ENCODE data around the gene MPP7.

Gene MPP7

DNA sequence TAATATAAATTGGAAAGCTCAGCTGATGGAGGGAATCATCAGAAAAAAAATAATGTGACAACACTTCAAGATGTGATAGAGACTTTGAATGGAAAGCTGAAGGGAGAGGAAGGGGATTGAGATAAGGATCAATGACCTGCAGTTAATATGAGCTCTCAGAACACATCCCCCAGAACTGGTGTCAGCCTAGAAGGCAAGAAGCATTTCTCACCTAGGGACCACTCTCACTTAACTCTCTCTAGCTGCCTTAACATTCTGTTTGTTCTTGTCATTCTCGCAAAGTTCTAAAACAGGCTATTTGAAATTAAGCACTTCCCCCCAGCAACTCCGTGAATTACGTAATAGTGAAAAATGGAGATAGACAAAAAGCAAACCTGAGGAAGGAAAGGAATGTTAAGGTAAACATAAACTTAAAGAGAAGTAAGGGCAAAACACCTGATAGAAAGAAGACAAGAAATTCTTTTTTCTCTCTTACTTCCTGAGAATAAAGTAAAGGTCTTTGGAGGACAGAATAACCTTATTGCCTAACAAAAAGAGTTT, 1.2 kb upstream of the MPP7 start:
- DNase-seq, result no peak

DNA sequence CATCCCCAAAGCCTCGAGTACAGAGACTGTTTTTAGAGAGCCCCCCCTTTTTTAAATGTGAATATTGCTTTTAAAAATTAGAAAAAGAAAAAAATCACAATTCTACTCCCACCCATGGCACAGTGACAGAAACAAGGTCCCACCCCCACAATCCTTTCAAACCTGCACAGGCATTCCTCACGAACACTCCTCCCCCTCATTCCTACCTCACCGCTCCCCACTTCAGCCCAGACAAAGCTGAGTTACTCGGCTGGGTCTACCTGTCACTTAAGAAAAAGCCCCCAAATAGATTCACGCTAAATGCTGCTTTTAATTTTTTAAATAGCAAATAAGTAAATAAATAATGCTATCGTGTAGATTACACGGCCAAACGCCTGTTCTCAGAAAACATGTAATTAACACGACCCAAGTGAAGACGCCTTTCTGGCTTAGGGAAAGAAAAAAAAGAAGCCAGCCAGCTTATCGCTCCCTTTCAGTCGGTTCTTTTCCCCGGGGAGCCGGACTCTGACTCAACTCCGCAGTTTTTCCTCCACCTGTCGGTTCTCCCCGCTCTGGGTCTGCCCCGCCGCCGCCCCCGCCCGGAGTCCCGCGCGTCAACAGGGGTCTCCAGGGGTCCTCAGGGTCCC, 739 bp downstream of the MPP7 start:
- no peak for DNase-seq

DNA sequence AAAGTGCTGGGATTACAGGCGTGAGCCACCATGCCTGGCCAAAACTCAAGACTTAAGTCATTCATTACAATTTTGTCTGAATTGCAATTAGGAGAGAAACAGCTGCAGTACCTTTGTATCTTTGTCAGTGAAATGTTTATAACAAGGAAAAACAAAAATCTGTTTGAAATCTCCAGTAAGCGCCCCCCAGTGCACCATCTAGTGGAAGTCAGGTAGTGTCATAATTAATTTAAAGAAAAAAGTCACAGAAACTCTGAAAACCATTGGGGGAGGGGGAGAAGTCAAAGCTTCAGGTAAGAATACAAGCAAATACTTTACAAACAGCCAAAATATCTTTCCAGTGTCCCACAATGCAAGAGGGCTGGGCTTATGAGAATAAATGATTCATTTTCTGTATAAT, 2.8 kb downstream of the MPP7 start:
- DNase-seq, result no peak

GRCh38 chr10:28298951-28299350, 3.9 kb downstream of the MPP7 start:
- no peak for DNase-seq

DNA sequence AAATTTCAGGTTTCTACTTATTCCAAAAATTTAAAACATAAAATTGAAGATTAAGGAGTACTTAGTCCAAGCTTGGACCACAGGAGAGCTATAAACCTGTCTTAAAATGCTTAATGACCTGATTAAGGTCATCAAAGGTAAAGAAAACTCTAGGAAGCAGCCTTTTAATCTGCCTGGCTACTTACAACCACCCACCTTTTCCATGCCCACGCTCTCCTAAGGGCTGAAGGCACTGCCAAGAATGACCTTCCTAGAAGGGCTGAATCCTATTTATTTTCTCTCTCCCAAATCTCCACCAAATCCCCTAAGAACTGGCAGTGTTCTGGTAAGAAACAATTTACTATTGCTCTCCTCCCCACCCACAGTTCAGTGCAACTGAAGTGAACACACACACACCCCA, 6.8 kb downstream of the MPP7 start:
- DNase-seq, result no peak

GRCh38 chr10:28295336-28295735, 7.5 kb downstream of the MPP7 start:
- no peak for DNase-seq

GRCh38 chr10:28294809-28295208, 8.1 kb downstream of the MPP7 start:
- DNase-seq, result no peak

GRCh38 chr10:28294169-28294532, 8.7 kb downstream of the MPP7 start:
- no peak for DNase-seq

DNA sequence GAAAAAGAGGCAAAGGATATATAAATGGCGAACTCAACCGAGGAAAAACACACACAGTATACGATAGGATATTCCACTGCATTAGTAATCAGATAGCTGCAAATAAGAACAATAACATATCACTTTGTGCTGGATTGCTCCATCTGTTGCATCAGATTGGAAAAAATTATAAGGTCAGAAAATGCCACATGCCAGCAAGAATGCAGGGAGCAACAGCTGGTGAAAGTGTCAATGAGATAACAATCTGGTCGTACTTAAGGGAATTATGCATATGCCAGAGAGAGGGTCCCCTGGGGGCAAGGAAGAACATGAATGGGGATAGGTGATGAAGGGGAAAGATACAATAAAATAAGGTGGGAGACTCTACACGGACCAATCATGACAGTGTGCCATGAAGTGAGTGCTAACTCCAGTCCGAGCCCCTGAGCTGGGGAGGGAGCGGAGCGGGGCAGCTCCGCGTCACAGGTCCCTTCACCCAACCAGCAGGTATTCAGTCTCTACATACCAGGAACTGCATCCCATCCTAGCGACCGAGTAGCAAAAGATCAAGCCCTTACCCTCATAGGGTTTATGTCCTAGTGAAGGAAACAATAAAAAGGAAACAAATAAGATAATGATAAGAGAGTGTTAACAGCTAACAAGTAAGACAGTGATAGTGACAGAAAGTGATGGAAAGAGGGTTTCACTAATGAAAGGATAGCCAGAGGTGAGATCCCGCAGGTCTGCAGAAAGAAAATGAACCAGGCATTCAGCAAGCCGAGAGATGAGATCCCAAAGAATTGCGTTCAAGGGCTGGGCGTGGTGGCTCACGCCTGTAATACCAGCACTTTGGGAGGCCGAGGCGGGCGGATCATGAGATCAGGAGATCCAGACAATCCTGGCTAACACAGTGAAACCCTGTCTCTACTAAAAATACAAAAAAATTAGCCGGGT, 9.4 kb downstream of the MPP7 start:
- DNase-seq, result no peak

DNA sequence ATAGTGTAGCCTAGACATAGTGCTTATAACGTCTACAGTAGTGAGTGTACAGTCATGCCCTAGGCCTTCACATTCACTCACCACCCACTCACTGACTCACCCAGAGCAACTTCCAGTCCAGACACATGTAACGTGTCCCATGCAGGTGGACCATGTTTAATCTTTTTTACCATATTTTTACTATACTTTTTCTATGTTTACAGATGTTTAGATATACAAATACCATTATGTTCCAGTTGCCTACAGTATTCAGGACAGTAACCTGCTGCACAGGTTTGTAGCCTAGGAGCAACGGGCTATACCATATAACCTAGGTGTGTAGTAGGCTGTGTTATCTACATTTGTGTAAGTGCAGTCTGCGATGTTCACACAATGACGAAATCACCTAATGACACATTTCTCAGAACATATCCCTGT, 11.0 kb downstream of the MPP7 start:
- DNase-seq, result no peak

DNA sequence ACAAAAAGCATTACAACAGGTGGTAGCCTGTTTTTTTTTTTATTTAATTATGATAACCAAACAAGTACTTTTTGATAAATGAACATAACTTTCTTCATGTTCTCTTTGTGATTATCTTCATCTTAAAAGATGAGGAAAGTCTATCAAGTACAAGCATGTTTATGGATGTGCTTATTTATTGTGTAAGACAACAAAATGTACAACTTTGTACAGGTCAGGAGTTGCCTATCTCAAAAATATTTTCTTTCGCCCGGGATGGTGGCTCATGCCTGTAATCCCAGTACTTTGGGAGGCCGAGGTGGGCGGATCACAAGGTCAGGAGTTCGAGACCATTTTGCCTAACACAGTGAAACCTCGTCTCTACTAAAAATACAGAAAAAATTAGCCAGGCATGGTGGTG, 17.0 kb downstream of the MPP7 start:
- DNase-seq, result no peak

GRCh38 chr10:28284126-28284525, 18.7 kb downstream of the MPP7 start:
- no peak for DNase-seq

DNA sequence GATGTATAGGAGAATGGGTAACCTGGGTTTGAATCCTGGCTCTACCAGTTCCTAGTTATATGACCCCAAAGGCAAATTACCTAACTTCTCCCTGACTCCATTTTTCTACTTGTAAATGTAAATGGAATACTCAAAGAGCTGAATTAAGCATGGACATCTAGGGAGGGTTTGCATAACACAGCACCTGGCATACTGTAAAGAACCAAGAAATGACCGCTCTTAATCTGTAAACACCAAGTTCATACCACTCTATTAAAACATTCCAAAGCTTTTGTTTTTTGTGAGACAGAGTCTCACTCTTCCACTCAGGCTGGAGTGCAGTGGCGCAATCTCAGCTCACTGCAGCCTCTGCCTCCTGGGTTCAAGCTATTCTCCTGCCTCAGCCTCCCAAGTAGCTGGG, 19.6 kb downstream of the MPP7 start:
- no peak for DNase-seq

DNA sequence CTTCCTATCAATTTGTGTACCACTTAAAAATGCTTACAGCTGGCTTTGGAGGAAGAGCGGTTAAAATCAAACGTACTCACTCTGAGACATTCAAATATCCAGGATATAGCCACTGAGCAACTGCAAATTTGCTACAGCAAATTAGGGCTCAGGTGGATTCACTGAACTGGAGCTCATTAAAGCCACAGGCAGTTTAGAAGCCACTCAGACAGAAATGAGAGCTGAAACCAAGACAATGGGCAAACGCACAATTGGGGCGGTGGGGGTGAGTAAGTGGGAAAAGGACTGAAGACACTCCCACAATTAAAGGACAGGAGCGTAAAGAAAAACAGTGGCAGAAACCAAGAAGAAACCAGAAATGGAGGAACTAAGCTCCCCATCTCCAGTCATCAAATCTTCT, 20.5 kb downstream of the MPP7 start:
- DNase-seq, result no peak

DNA sequence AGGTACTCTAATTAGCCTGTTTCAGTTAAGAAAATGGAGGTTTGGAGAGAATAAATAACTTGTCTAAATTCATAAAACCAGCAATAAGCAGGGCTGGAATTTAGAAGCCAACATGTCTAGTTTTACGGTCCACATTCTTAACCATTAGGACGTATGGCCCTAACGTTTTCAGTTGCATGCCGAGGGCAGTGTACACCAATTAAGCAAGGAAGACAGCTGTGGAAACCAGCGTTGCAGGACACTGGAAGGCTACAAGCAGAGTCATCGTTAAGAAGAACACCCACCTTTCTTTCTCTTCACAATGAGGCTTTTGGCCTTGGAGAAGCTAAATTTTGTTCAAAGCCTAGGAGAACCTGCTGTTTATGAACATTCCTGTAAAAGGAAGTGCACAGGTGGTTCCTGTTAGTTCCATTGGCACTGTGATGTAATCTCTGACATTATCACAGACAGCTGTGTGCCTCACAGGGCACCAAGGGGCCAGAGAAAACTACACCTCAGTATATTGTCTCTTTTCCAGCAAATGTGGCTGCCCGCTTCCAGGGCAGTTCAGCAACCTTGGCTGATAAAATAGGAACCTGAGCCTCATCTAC, 21.0 kb downstream of the MPP7 start:
- no peak for DNase-seq

- no peak for DNase-seq
Measured at GRCh38 chr10:28280652-28281051, 22.2 kb downstream of the MPP7 start.

GRCh38 chr10:28279878-28280277, 23.0 kb downstream of the MPP7 start:
- DNase-seq, result no peak

- no peak for DNase-seq
Measured at GRCh38 chr10:28278842-28279241, 24.0 kb downstream of the MPP7 start.

DNA sequence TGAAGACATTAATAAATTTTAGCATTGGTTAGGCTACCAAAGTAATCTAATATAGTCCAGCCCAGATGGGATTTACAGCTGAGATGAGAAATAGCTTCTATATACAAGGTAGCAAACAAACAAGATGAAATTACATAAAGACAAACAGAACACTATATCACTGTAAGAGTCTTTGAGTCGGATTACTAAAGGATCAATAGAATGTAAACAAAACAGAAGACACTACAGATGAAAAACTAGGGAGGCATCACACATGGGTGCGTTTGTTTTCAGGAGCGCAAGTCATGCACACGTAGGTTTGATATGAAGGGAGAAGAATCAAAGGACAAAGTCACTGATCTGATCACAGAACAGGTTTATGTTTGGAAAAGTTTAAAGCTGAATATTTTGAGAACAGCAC, 26.5 kb downstream of the MPP7 start:
- DNase-seq, result no peak

DNA sequence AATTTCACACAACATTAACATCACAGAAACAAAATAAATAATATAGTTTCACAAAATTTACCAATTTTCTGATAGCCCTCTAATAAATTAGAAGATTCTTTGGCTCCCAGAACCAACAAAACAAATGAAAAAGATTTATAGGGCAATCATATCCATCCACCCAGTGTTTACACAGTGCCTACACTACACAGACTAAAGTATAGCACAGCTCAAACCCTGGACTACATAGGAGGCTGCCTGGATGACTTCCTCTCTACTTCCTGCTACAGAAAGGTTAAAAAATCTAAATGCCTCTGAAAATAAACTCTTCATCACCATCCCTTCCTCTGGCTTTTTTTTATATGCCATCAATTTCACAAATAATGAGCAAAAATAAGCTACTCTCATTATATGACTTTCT, 28.4 kb downstream of the MPP7 start:
- DNase-seq, result no peak

DNA sequence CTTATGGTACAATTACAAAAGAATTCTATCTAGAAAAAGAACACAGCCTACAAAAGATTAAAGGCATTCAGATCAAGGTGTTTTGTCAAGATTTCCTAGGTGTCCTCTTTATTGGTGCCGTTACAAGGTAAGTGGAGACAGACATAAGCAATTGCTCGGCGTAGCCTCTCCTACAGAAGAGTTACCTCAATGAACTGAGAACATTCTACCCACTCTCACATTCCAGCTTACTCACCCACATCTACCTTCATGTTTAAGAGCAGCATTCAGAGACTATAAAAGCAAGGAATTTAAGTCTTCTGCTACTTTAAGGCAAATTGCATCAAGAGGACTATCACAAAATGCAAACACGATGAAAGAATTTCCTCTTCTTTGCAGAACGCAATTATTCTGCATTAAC, 29.5 kb downstream of the MPP7 start:
- DNase-seq, result no peak

DNA sequence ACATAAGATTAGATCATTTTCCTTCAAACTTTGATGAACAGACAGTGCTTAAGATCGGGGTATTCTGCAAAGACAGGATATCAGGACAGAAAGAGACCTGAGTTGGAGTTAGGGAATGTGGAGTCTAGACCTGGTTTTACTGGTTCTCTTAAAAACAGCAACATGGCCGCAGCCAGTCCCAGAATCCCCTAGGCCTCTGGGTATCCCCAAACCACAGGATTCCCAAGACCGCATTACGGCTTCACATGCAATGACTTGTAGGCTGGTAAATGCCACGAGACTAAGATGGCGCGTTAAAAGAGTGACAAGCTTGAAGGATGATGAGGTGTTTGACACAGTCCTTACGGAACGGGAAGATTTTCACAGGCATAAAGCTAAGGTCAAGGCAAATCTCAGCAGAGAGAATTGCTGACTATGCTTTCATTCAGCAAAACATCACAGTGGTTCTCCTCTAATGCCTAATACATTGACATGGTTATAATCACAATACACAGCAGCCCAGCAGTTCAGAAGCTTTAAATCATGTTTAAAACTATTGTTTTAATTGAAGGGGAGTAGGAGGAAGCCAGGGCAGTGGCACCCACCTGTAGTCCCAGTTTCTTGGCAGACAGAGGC, 32.9 kb downstream of the MPP7 start:
- DNase-seq, result no peak

DNA sequence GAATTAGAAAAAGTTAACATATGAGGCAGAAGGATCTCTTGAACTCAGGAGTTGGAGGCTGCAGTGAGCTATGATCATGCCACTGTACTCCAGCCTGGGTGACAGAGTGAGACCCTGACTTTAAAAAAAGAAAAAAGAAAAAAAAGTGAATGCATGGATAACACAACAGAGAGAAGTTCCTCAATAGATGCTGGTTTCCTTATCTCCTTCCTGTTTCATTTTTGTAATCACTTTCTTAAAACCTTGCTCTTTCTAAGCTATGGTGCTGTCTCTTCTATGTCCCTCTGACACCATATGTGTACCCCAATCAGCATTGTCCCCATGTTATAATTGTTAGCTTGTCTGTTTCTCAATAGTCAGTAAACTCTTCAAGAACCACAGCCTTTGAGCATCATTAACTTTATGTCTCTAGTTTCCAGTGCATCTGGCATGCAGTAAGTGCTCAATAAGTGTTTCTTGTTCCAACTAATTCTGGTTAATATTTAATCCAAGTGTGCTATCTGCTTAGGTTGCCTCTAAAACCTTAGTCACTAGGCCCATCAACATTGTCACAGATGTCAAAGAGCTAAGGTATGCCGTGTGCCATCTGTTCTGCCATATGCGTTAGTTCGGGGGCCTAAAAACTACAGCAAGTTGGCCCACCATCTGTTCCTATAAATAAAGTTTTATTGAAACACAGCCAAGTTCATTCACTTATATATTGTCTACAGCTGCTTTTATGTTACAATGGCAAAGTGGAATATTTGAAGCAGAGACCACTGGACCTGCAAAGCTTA, 36.2 kb downstream of the MPP7 start:
- DNase-seq, result no peak
